Body of pancreas (tissue), 4 donors: ENCODE results near the gene TEKT3.

ENCODE experiments used
- CTCF ChIP-seq, 7 experiments: fragments of 450-650 bp in 4 of 7; fragments of 200-600 bp in 3 of 7; sonication (generic) in 3 of 7; IDR thresholded peaks; one replicate each; pipeline ENCODE4 v1.5.1; 2016 to 2019; ENCODE audit warnings: antibody characterized with exemption in 7 of 7
- POLR2A ChIP-seq, 3 donors: fragments of 450-650 bp; IDR thresholded peaks; one replicate each; pipeline ENCODE4 v1.6.1; 2016; ENCODE audit warnings: antibody characterized with exemption in 3 of 3, mild to moderate bottlenecking in 2 of 3

- TF ChIP-seq POLR2A (IDR thresholded peaks at IDR 0.05) (no peak), CTCF (IDR thresholded peaks at IDR 0.05) (no peak)
Observed at GRCh38 chr17:15386083-15386482, 44.7 kb upstream of the TEKT3 start.
